ENCODE results near the gene PTPRG.
A peak's percentile ranks its signal among the peaks of the same experiment; 100 is the strongest.

Gene PTPRG

DNA sequence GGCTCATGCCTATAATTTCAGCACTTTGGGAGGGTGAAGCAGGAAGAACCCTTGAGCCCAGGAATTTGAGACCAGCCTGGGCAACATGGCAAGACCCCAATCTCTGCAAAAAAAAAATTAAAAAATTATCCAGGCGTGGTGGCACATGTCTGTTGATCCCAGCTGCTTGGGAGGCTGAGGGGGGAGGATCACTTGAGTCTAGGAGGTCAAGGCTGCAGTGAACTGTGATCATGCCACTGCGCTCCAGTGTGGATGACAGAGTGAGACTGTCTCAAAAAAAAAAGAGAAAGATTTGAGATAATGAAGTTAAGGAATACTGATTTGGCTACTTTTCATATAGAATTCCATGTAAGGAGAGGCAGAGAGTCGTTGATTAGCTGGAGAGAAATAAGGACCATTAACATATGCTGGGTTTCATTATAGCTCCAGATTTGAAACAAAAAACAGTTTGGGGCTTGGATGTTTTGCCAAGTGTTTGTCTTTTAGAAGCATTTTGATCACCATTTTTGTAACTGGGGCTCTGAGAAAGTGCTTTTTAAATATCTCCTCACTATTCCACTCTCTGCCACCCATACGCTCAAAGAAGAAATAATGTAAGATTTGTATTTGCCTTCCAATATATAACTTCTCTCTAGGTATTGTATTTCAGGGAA, 597.8 kb downstream of the PTPRG start:
- DNase-seq (ENCODE audit: low read depth) = no peak
- TF ChIP-seq, protein P1, sequence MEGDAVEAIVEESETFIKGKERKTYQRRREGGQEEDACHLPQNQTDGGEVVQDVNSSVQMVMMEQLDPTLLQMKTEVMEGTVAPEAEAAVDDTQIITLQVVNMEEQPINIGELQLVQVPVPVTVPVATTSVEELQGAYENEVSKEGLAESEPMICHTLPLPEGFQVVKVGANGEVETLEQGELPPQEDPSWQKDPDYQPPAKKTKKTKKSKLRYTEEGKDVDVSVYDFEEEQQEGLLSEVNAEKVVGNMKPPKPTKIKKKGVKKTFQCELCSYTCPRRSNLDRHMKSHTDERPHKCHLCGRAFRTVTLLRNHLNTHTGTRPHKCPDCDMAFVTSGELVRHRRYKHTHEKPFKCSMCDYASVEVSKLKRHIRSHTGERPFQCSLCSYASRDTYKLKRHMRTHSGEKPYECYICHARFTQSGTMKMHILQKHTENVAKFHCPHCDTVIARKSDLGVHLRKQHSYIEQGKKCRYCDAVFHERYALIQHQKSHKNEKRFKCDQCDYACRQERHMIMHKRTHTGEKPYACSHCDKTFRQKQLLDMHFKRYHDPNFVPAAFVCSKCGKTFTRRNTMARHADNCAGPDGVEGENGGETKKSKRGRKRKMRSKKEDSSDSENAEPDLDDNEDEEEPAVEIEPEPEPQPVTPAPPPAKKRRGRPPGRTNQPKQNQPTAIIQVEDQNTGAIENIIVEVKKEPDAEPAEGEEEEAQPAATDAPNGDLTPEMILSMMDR (IDR thresholded peaks at IDR 0.05; ENCODE audit: insufficient read depth, low read depth, low read length, missing control alignments) = no peak
- no peak overlapping the region for H3K4me3 ChIP-seq (ENCODE audit: low read length)

- TF ChIP-seq, protein P1 (IDR thresholded peaks at IDR 0.05; ENCODE audit: insufficient read depth, low read depth, low read length, missing control alignments) = no peak
- DNase-seq (ENCODE audit: low read depth) = no peak
Observed at GRCh38 chr3:62159709-62160092, 598.3 kb downstream of the PTPRG start.

GRCh38 chr3:62161371-62161770, 600.0 kb downstream of the PTPRG start:
- peak; percentile 10 for DNase-seq (ENCODE audit: low read depth)
- TF ChIP-seq, protein P1 (IDR thresholded peaks at IDR 0.05; ENCODE audit: insufficient read depth, low read depth, low read length, missing control alignments) = no peak
- no peak overlapping the region for H3K4me3 ChIP-seq (ENCODE audit: low read length)

More at GRCh38 chr3:62159709-62160092, 598.3 kb downstream of the PTPRG start:
- H3K4me3 ChIP-seq (ENCODE audit: low read length) = no peak overlapping the region

GRCh38 chr3:62164196-62164595, 602.8 kb downstream of the PTPRG start:
- DNase-seq (ENCODE audit: low read depth) = no peak
- TF ChIP-seq, protein P1 (IDR thresholded peaks at IDR 0.05; ENCODE audit: insufficient read depth, low read depth, low read length, missing control alignments) = no peak
- H3K4me3 ChIP-seq (ENCODE audit: low read length) = no peak overlapping the region

DNA sequence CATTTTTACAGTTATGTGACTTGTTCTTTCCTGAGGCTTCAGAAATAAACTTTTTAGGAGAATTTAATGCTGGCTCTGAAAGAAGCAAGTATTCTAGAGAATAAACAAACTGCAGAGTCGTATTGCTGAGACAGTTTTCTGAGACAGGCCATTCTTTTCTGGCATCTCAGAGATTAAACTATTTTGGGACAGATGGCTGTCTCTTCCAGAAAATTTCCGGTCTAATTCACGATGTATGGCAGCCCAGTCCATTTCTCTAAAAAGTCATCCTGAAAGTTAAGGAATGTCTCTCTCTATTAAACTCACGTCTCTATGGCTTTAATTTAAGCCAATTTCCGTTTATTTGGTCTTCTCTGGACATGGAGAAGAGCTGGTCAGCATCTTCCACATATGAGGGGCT, 603.4 kb downstream of the PTPRG start:
- TF ChIP-seq, protein P1 (IDR thresholded peaks at IDR 0.05; ENCODE audit: insufficient read depth, low read depth, low read length, missing control alignments) = no peak
- DNase-seq (ENCODE audit: low read depth) = no peak
- no peak overlapping the region for H3K4me3 ChIP-seq (ENCODE audit: low read length)

- DNase-seq (ENCODE audit: low read depth) = no peak
- TF ChIP-seq, protein P1 (IDR thresholded peaks at IDR 0.05; ENCODE audit: insufficient read depth, low read depth, low read length, missing control alignments) = no peak
- H3K4me3 ChIP-seq (ENCODE audit: low read length) = no peak overlapping the region
Observed at GRCh38 chr3:62167566-62168262, 606.3 kb downstream of the PTPRG start.
